T-helper 17 cell (primary cell): ENCODE results near the gene MARVELD1. TPM values are rescaled to one million over a fixed set of nuclear protein-coding genes. Genes with fewer than 3 reads are reported as not detected.

ENCODE experiments used
- total RNA-seq, 4 donors: library from RNA in 2 of 4; stranded (reverse) in 2 of 4; gene quantifications; one replicate each; pipeline ENCODE4 v1.2.3 and lab custom pipeline; 2022 to 2026

Gene MARVELD1
- total RNA-seq, 2 donors from 2014 or later: 1.2 to 2.7 TPM

Other genes starting within 250 kb of the MARVELD1 start
- 10 to 100 TPM; 60.1 to 71.2 TPM for gene MMS19, start 215.3 kb upstream of the MARVELD1 start, total RNA-seq
- 1 to 10 TPM; 1.1 to 1.4 TPM for gene UBTD1, start 214.8 kb upstream of the MARVELD1 start, total RNA-seq
- not detected for gene ANKRD2, start 141.0 kb upstream of the MARVELD1 start, total RNA-seq
- not detected for gene HOGA1, start 129.3 kb upstream of the MARVELD1 start, total RNA-seq
- not detected for gene C10orf62, start 124.0 kb upstream of the MARVELD1 start, total RNA-seq
- 1 to 10 TPM in 1 of 2 donors, under 1 TPM in 1; 0.35 to 1.2 TPM for gene MORN4, start 80.2 kb upstream of the MARVELD1 start, total RNA-seq
- gene PI4K2A, start 73.1 kb upstream of the MARVELD1 start, total RNA-seq: 10 to 100 TPM; 23.3 to 26.2 TPM
- gene AVPI1, start 26.5 kb upstream of the MARVELD1 start, total RNA-seq: 1 to 10 TPM; 5.6 to 8.6 TPM
- gene ZFYVE27, start 23.4 kb downstream of the MARVELD1 start, total RNA-seq: 10 to 100 TPM; 60.0 to 69.2 TPM
- not detected for gene SFRP5, start 58.3 kb downstream of the MARVELD1 start, total RNA-seq
- gene GOLGA7B, start 136.1 kb downstream of the MARVELD1 start, total RNA-seq: 10 to 100 TPM in 1 of 2 donors, 1 to 10 TPM in 1; 9.6 to 12.0 TPM